Astrocyte (in vitro differentiated cells and primary cell): ENCODE data around the gene PEX11G. TPM values are rescaled to one million over a fixed set of nuclear protein-coding genes. Genes with fewer than 3 reads are reported as not detected.

ENCODE experiments used
- DNase-seq: peaks from one replicate; pipeline ENCODE4 v3.0.0-alpha.2; 2010; ENCODE audit warnings: low read depth
- FAIRE-seq: peaks from 2 replicates; lab custom pipeline; 2011; peaks lifted over from hg19 to GRCh38; lab: Jason Lieb, UNC
- H2AFZ ChIP-seq: 2 replicates; pipeline ENCODE4 v1.6.0; 2012; ENCODE audit warnings: low read depth, low read length, inconsistent platforms
- H3K27ac ChIP-seq: 2 replicates; pipeline ENCODE4 v1.5.1; 2011; ENCODE audit warnings: low read depth, low read length, inconsistent platforms
- H3K27me3 ChIP-seq: 2 replicates; pipeline ENCODE4 v1.6.0; 2011; ENCODE audit warnings: low read length, inconsistent platforms; ENCODE audit not compliant: insufficient read depth
- H3K36me3 ChIP-seq: 2 replicates; pipeline ENCODE4 v1.5.1; 2011; ENCODE audit warnings: low read length, inconsistent platforms; ENCODE audit not compliant: insufficient read depth
- H3K4me1 ChIP-seq: 2 replicates; pipeline ENCODE4 v1.5.1; 2011; ENCODE audit warnings: low read length, inconsistent platforms; ENCODE audit not compliant: insufficient read depth
- H3K4me2 ChIP-seq: 2 replicates; pipeline ENCODE4 v1.6.0; 2012; ENCODE audit warnings: low read length, inconsistent platforms
- H3K4me3 ChIP-seq: 2 replicates; pipeline ENCODE4 v1.5.1; 2011; ENCODE audit warnings: low read depth, mild to moderate bottlenecking, low read length, inconsistent platforms; ENCODE audit not compliant: insufficient read depth
- H3K79me2 ChIP-seq: 2 replicates; pipeline ENCODE4 v1.6.0; 2012; ENCODE audit warnings: mild to moderate bottlenecking, low read length, inconsistent platforms; ENCODE audit not compliant: insufficient read depth
- H3K9ac ChIP-seq: 2 replicates; pipeline ENCODE4 v1.6.0; 2012; ENCODE audit warnings: mild to moderate bottlenecking, low read length, inconsistent platforms
- H3K9me3 ChIP-seq: 2 replicates; pipeline ENCODE4 v1.5.1; 2012; ENCODE audit warnings: low read depth, mild to moderate bottlenecking, low read length, inconsistent platforms; ENCODE audit not compliant: insufficient read depth
- H4K20me1 ChIP-seq: 2 replicates; pipeline ENCODE4 v1.6.0; 2012; ENCODE audit warnings: low read length, inconsistent platforms; ENCODE audit not compliant: insufficient read depth
- H3K27ac Mint-ChIP-seq: one replicate; pipeline ENCODE4 v1.8.0; 2021; ENCODE audit warnings: mild to moderate bottlenecking, mixed read lengths; ENCODE audit not compliant: unreplicated experiment
- H3K27me3 Mint-ChIP-seq: one replicate; pipeline ENCODE4 v1.8.0; 2021; ENCODE audit warnings: low read depth, mixed read lengths; ENCODE audit not compliant: unreplicated experiment
- H3K36me3 Mint-ChIP-seq: one replicate; pipeline ENCODE4 v1.8.0; 2021; ENCODE audit warnings: low read depth, mixed read lengths; ENCODE audit not compliant: unreplicated experiment
- H3K4me1 Mint-ChIP-seq: one replicate; pipeline ENCODE4 v1.8.0; 2021; ENCODE audit warnings: low read depth, mixed read lengths; ENCODE audit not compliant: unreplicated experiment
- H3K4me3 Mint-ChIP-seq: one replicate; pipeline ENCODE4 v1.8.0; 2021; ENCODE audit warnings: mild to moderate bottlenecking, moderate library complexity, mixed read lengths; ENCODE audit not compliant: unreplicated experiment
- H3K9me3 Mint-ChIP-seq: one replicate; pipeline ENCODE4 v1.8.0; 2021; ENCODE audit warnings: mild to moderate bottlenecking, mixed read lengths; ENCODE audit not compliant: unreplicated experiment
- EZH2 ChIP-seq: IDR thresholded peaks from 2 replicates; pipeline ENCODE4 v1.6.1; 2012; ENCODE audit warnings: mild to moderate bottlenecking, low read length, inconsistent platforms; ENCODE audit not compliant: insufficient read depth
- total RNA-seq: library from RNA; stranded (reverse); gene quantifications from 2 replicates; pipeline ENCODE4 v1.2.1, GENCODE V29; 2021
- TF ChIP-seq, protein P1 (sequence below): IDR thresholded peaks from 2 replicates; pipeline ENCODE4 v1.5.1; 2011; ENCODE audit warnings: low read depth, mild to moderate bottlenecking, inconsistent platforms, low read length, moderate library complexity; ENCODE audit not compliant: insufficient read depth

The PEX11G gene
- total RNA-seq, 1 donor from 2014 or later: 1.7 TPM

DNA sequence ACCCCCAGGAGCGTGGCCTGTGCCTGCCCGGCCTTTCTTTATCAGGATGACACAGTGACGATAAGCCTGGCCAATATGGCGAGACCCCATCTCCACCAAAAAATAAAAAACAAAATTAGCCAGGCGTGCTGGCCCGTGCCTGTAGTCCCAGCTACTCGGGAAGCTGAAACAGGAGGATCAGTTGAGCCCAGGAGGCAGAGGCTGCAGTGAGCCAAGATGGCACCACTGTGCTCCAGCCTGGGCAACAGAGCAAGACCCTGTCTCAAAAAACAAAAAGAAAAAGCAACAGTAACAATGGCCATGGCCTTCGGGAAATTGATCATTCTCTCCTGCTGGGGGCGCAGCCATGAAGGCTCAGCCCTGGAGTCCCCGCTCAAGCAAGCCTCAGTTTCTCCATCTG lies 11.1 kb downstream of the PEX11G start:
- no peak overlapping the region for H3K4me3 Mint-ChIP-seq
- H3K9me3 ChIP-seq: no peaks in the 10 kb centered on the region
- H3K27ac ChIP-seq: no peak overlapping the region
- H3K4me3 ChIP-seq: no peak overlapping the region
- H3K27ac Mint-ChIP-seq: no peak overlapping the region
- DNase-seq (no peak), FAIRE-seq (no peak)
- no peaks in the 10 kb centered on the region for H3K79me2 ChIP-seq
- H3K4me1 Mint-ChIP-seq: peaks cover 6% of the 10 kb centered on the region
- H3K9me3 Mint-ChIP-seq: no peaks in the 10 kb centered on the region
- no peaks in the 10 kb centered on the region for H3K27me3 Mint-ChIP-seq
- H3K27me3 ChIP-seq: no peaks in the 10 kb centered on the region
- no peaks in the 10 kb centered on the region for H3K36me3 ChIP-seq
- no peak overlapping the region for H3K9ac ChIP-seq
- peaks cover 2% of the 10 kb centered on the region for H3K36me3 Mint-ChIP-seq
- H3K4me1 ChIP-seq: peaks cover 9% of the 10 kb centered on the region
- no peak overlapping the region for H2AFZ ChIP-seq
- no peaks in the 10 kb centered on the region for H4K20me1 ChIP-seq
- no peak overlapping the region for H3K4me2 ChIP-seq
- TF ChIP-seq, protein P1, sequence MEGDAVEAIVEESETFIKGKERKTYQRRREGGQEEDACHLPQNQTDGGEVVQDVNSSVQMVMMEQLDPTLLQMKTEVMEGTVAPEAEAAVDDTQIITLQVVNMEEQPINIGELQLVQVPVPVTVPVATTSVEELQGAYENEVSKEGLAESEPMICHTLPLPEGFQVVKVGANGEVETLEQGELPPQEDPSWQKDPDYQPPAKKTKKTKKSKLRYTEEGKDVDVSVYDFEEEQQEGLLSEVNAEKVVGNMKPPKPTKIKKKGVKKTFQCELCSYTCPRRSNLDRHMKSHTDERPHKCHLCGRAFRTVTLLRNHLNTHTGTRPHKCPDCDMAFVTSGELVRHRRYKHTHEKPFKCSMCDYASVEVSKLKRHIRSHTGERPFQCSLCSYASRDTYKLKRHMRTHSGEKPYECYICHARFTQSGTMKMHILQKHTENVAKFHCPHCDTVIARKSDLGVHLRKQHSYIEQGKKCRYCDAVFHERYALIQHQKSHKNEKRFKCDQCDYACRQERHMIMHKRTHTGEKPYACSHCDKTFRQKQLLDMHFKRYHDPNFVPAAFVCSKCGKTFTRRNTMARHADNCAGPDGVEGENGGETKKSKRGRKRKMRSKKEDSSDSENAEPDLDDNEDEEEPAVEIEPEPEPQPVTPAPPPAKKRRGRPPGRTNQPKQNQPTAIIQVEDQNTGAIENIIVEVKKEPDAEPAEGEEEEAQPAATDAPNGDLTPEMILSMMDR: no peak
- no peak for TF ChIP-seq EZH2

GRCh38 chr19:7476777-7477494 lies 11.9 kb downstream of the PEX11G start:
- Histone ChIP-seq H4K20me1 (no peaks in the 10 kb centered on the region), H3K27me3 (no peaks in the 10 kb centered on the region), H3K9me3 (no peaks in the 10 kb centered on the region), H3K4me1 (peaks cover 9% of the 10 kb centered on the region), H3K27ac (no peak overlapping the region), H3K9ac (no peak overlapping the region), H3K4me3 (no peak overlapping the region), H3K36me3 (peaks cover 3% of the 10 kb centered on the region), H3K79me2 (no peaks in the 10 kb centered on the region), H3K4me2 (no peak overlapping the region), H2AFZ (no peak overlapping the region)
- FAIRE-seq (no peak), DNase-seq (no peak)
- Mint-ChIP-seq H3K4me1 (peaks cover 6% of the 10 kb centered on the region), H3K27ac (no peak overlapping the region), H3K9me3 (no peaks in the 10 kb centered on the region), H3K36me3 (peaks cover 2% of the 10 kb centered on the region), H3K4me3 (no peak overlapping the region), H3K27me3 (no peaks in the 10 kb centered on the region)
- TF ChIP-seq EZH2: no peak

- TF ChIP-seq, protein P1: no peak
- TF ChIP-seq EZH2: no peak
- H4K20me1 ChIP-seq: no peaks in the 10 kb centered on the region
- H3K27ac Mint-ChIP-seq: no peak overlapping the region
- H3K27me3 Mint-ChIP-seq: no peaks in the 10 kb centered on the region
- FAIRE-seq: no peak
- H3K36me3 ChIP-seq: peaks cover 3% of the 10 kb centered on the region
- H3K9me3 Mint-ChIP-seq: no peaks in the 10 kb centered on the region
- H3K4me1 ChIP-seq: peaks cover 9% of the 10 kb centered on the region
- DNase-seq: no peak
- no peaks in the 10 kb centered on the region for H3K79me2 ChIP-seq
- no peak overlapping the region for H3K27ac ChIP-seq
- H3K27me3 ChIP-seq: no peaks in the 10 kb centered on the region
- H3K4me1 Mint-ChIP-seq: peaks cover 6% of the 10 kb centered on the region
- H3K36me3 Mint-ChIP-seq: peaks cover 5% of the 10 kb centered on the region
- no peak overlapping the region for H3K4me3 ChIP-seq
- no peak overlapping the region for H2AFZ ChIP-seq
- no peak overlapping the region for H3K4me3 Mint-ChIP-seq
- no peaks in the 10 kb centered on the region for H3K9me3 ChIP-seq
- H3K9ac ChIP-seq: no peak overlapping the region
- H3K4me2 ChIP-seq: no peak overlapping the region
Observed at GRCh38 chr19:7476241-7476640, 12.6 kb downstream of the PEX11G start.
